ENCODE measurements around the gene AP1G1. TPM values are rescaled to one million over a fixed set of nuclear protein-coding genes. Genes with fewer than 3 reads are reported as not detected.
"Not testable (repeated sequence)": the region's sequence is repeated elsewhere in the genome, so short reads cannot be mapped to it uniquely, and the experiment has no call there.

Gene AP1G1
- total and polyA plus RNA-seq, 4 experiments from 2014 or later = 7.6 to 103 (median 57.0) TPM

DNA sequence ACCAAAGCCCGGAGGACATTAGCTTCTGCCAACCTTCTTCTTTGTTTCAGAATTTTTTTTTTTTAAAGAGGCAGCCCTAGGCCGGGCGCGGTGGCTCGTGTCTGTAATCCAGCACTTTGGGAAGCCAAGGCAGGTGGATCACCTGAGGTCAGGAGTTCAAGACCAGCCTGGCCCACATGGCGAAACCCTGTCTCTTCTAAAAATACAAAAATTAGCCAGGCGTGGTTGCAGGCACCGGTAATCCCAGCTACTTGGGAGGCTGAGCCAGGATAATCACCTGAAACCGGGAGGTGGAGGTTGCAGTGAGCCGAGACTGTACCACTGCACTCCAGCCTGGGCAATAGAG is 8.5 kb upstream of the AP1G1 start:
- POLR2A ChIA-PET (ENCODE audit: partially characterized antibody) = interaction anchor here (1.2 to 1.8 kb wide), 4 partner anchors 9 to 78 kb away, joined by 4 to 7 read pairs (median 4); partner anchors contain the start of gene AP1G1
- H3K9me3 Mint-ChIP-seq; H3K9me3 ChIP-seq (ENCODE audit: control insufficient read depth in 1 of 2, low read length in 2 of 2); DNase-seq; H3K27me3 ChIP-seq (ENCODE audit: insufficient read depth, low read length); H3K27me3 Mint-ChIP-seq; H3K36me3 ChIP-seq (ENCODE audit: insufficient read depth, low read length); H3K36me3 Mint-ChIP-seq; H3K4me3 ChIP-seq (ENCODE audit: low read length in 2 of 2); intact Hi-C loops (cut with micrococcal nuclease); H3K27ac ChIP-seq (ENCODE audit: low read depth, low read length): not testable (repeated sequence)
- peaks cover 20% of the 10 kb centered on the region for H3K4me1 ChIP-seq (ENCODE audit: insufficient read depth, low read length)
- peak overlapping the region in 6 of 7 donors; percentile 47 to 84 (median 72) for H3K27ac Mint-ChIP-seq
- H3K4me3 Mint-ChIP-seq = peak overlapping the region in 4 of 8 donors; percentile 18 to 73 (median 46)
- H3K4me1 Mint-ChIP-seq = peaks cover 11 to 18% (median 13%) of the 10 kb centered on the region in 4 donors
- CTCF ChIA-PET (ENCODE audit: partially characterized antibody) = interaction anchor here (1.5 kb wide), 1 partner anchor 65 kb away, joined by 4 read pairs; no protein-coding TSS in a partner anchor

DNA sequence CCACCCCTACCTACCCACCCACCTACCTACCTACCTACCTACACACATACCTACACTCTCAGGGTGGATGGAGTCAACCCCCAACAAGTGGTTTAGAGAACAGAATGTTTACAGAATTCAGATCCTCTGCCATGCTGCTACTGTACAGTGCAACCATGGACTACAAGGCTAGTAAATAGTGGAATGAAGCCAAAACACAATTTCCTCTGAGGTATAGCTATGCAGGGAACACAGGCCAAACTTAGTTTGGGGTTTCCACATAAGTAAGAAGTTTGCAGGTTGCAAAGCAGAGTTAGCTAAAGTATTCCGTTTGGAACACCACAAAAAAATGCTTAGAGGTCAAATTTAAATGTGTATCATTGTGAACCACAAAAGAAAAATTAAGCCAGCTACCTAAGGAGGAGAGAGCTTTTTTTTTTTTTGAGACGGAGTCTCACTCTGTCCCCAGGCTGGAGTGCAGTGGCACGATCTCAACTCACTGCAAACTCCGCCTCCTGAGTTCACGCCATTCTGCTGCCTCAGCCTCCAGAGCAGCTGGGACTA is 2.7 kb upstream of the AP1G1 start:
- POLR2A ChIA-PET (ENCODE audit: partially characterized antibody) = interaction anchor here (0.9 to 5.7 kb wide), 4 partner anchors 24 to 84 kb away, joined by 3 to 157 read pairs (median 6); partner anchors contain the start of genes IST1 and ZNF821
- Histone ChIP-seq H3K36me3 (ENCODE audit: insufficient read depth, low read length) (peaks cover 5% of the 10 kb centered on the region), H3K27me3 (ENCODE audit: insufficient read depth, low read length) (no peaks in the 10 kb centered on the region), H3K9me3 (ENCODE audit: control insufficient read depth in 1 of 2, low read length in 2 of 2) (no peaks in the 10 kb centered on the region), H3K27ac (ENCODE audit: low read depth, low read length) (peak overlapping the region; percentile 30), H3K4me3 (ENCODE audit: low read length in 2 of 2) (no peak overlapping the region), H3K4me1 (ENCODE audit: insufficient read depth, low read length) (peaks cover 32% of the 10 kb centered on the region)
- Mint-ChIP-seq H3K27ac (peak overlapping the region; percentile 56 to 93 (median 84)), H3K4me3 (peak overlapping the region in 7 of 8 donors; percentile 24 to 71 (median 59)), H3K4me1 (peaks cover 17 to 43% (median 28%) of the 10 kb centered on the region in 4 donors), H3K36me3 (peaks cover 0 to 17% of the 10 kb centered on the region in 2 donors), H3K9me3 (peaks cover 0 to 3% (median 0%) of the 10 kb centered on the region in 8 donors), H3K27me3 (peaks cover 0 to 2% of the 10 kb centered on the region in 2 donors)
- intact Hi-C loops (cut with micrococcal nuclease) = no loop called here
- peak; percentile 40 to 66 (median 56) for DNase-seq
- CTCF ChIA-PET (ENCODE audit: partially characterized antibody) = interaction anchor here (5.6 kb wide), 1 partner anchor 71 kb away, joined by 53 read pairs; no protein-coding TSS in a partner anchor

DNA sequence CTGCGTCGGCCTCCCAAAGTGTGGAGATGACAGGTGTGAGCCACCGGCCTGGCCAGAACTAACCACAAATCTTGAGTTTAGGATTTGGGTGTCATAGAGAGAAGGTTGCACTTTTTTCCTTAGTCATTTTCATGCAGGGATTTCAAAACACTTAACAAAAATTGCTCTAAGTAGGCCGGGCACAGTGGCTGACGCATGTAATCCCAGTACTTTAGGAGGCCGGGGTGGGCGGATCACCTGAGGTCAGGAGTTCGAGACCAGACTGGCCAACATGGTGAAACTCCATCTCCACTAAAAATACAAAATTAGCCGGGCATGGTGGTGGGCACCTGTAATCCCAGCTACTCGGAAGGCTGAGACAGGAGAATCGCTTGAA is 1.5 kb upstream of the AP1G1 start:
- H3K9me3 ChIP-seq (ENCODE audit: control insufficient read depth in 1 of 2, low read length in 2 of 2); H3K9me3 Mint-ChIP-seq; H3K36me3 ChIP-seq (ENCODE audit: insufficient read depth, low read length); H3K4me3 ChIP-seq (ENCODE audit: low read length in 2 of 2); H3K27me3 Mint-ChIP-seq; H3K27ac ChIP-seq (ENCODE audit: low read depth, low read length); DNase-seq; H3K27me3 ChIP-seq (ENCODE audit: insufficient read depth, low read length); intact Hi-C loops (cut with micrococcal nuclease): not testable (repeated sequence)
- Mint-ChIP-seq H3K36me3 (peaks cover 0 to 17% of the 10 kb centered on the region in 2 donors), H3K4me1 (peaks cover 18 to 49% (median 31%) of the 10 kb centered on the region in 4 donors), H3K27ac (peak overlapping the region; percentile 42 to 100 (median 100)), H3K4me3 (peak overlapping the region in 6 of 8 donors; percentile 20 to 99 (median 70))
- peaks cover 37% of the 10 kb centered on the region for H3K4me1 ChIP-seq (ENCODE audit: insufficient read depth, low read length)
- ChIA-PET CTCF (ENCODE audit: partially characterized antibody) (interaction anchor here (5.6 kb wide), 1 partner anchor 72 kb away, joined by 53 read pairs; no protein-coding TSS in a partner anchor), POLR2A (ENCODE audit: partially characterized antibody) (interaction anchor here (1.7 to 5.7 kb wide), 4 partner anchors 35 to 151 kb away, joined by 5 to 157 read pairs (median 12); partner anchors contain the start of gene ZNF821)

DNA sequence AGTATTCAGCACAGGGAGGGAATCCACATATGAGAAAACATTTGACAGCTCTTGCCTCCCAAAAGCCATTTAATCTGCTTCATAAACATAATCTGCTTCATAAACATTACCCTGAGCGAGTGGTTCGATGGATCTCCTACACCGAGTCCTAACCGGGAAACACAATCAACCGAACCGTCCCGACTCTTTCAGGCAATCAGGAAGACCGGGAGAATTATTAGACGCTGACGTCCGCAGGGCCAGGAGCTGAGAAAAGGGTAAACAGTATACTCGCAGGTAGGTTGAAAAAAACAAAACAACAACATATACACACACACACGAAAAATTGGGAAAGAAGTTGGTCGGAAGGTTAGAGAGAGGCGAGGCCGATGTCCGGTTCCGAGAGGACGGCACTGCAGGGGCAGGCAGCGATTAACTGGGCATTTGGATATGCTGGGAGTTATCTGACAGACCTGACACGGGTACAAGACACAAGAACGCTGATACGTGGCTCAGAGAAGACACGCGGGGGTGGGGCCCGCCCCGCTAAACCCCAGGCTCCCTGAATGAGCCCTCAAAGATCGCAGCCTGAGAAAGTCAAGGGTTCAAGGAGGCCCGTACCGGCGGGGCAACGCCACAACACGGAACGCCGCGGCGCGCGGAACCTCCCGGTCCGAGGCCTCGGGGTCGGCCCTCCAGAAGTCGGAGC is 585 bp downstream of the AP1G1 start:
- Mint-ChIP-seq H3K36me3 (peaks cover 4 to 21% of the 10 kb centered on the region in 2 donors), H3K27me3 (peaks cover 0 to 2% of the 10 kb centered on the region in 2 donors), H3K4me1 (peaks cover 24 to 60% (median 42%) of the 10 kb centered on the region in 4 donors), H3K27ac (peak overlapping the region; percentile 96 to 100 (median 100)), H3K9me3 (peaks cover 0 to 3% (median 0%) of the 10 kb centered on the region in 8 donors), H3K4me3 (peak overlapping the region; percentile 92 to 99 (median 98))
- ChIA-PET POLR2A (ENCODE audit: partially characterized antibody) (interaction anchor here (0.7 to 5.7 kb wide), 30 partner anchors 10 to 150 kb away, joined by 3 to 157 read pairs (median 5); partner anchors contain the start of genes IST1 and ZNF821), CTCF (ENCODE audit: partially characterized antibody) (interaction anchor here (0.8 to 5.6 kb wide), 8 partner anchors 27 to 97 kb away, joined by 3 to 53 read pairs (median 4); partner anchors contain the start of gene IST1)
- Histone ChIP-seq H3K4me1 (ENCODE audit: insufficient read depth, low read length) (peaks cover 45% of the 10 kb centered on the region), H3K27me3 (ENCODE audit: insufficient read depth, low read length) (no peaks in the 10 kb centered on the region), H3K27ac (ENCODE audit: low read depth, low read length) (peak overlapping the region; percentile 100), H3K9me3 (ENCODE audit: control insufficient read depth in 1 of 2, low read length in 2 of 2) (no peaks in the 10 kb centered on the region), H3K4me3 (ENCODE audit: low read length in 2 of 2) (peak overlapping the region; percentile 98 to 99), H3K36me3 (ENCODE audit: insufficient read depth, low read length) (peaks cover 10% of the 10 kb centered on the region)
- intact Hi-C loops (cut with micrococcal nuclease) = loop anchor here (1.0 to 2.0 kb wide), 2 partner anchors 83 to 87 kb away; partner anchors contain the start of genes IST1 and PHLPP2
- DNase-seq = no peak

DNA sequence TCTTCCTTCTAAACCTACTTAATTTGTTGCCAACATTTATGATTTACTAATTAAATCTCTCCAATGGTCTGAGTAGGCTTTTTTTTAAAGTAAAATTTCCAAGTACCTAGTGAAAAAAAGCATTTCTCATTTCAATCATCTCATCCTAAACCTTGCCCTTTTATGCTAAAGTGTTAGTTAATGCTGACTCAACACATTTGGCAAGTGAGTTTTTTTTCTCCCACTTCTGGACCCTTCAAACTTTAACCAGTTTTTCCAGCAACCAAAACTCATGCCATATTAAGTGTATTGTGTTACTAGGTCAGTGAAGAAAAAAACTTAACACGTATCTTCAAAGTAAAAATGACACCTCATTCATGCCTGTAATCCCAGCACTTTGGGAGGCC is 5.3 kb downstream of the AP1G1 start:
- Mint-ChIP-seq H3K4me3 (no peak overlapping the region), H3K9me3 (no peaks in the 10 kb centered on the region), H3K36me3 (peaks cover 8 to 32% of the 10 kb centered on the region in 2 donors), H3K27ac (peak overlapping the region in 2 of 7 donors; percentile 25 to 37), H3K27me3 (no peaks in the 10 kb centered on the region), H3K4me1 (peaks cover 19 to 46% (median 30%) of the 10 kb centered on the region in 4 donors)
- POLR2A ChIA-PET (ENCODE audit: partially characterized antibody) = interaction anchor here (0.9 kb wide), 1 partner anchor 81 kb away, joined by 3 read pairs; the partner anchor contains the start of gene ZNF821
- Histone ChIP-seq H3K27me3 (ENCODE audit: insufficient read depth, low read length) (no peaks in the 10 kb centered on the region), H3K4me1 (ENCODE audit: insufficient read depth, low read length) (peaks cover 30% of the 10 kb centered on the region), H3K4me3 (ENCODE audit: low read length in 2 of 2) (no peak overlapping the region), H3K9me3 (ENCODE audit: control insufficient read depth in 1 of 2, low read length in 2 of 2) (no peaks in the 10 kb centered on the region), H3K27ac (ENCODE audit: low read depth, low read length) (no peak overlapping the region), H3K36me3 (ENCODE audit: insufficient read depth, low read length) (peaks cover 15% of the 10 kb centered on the region)
- CTCF ChIA-PET (ENCODE audit: partially characterized antibody) = no interaction called here
- intact Hi-C loops (cut with micrococcal nuclease) = no loop called here
- no peak for DNase-seq

DNA sequence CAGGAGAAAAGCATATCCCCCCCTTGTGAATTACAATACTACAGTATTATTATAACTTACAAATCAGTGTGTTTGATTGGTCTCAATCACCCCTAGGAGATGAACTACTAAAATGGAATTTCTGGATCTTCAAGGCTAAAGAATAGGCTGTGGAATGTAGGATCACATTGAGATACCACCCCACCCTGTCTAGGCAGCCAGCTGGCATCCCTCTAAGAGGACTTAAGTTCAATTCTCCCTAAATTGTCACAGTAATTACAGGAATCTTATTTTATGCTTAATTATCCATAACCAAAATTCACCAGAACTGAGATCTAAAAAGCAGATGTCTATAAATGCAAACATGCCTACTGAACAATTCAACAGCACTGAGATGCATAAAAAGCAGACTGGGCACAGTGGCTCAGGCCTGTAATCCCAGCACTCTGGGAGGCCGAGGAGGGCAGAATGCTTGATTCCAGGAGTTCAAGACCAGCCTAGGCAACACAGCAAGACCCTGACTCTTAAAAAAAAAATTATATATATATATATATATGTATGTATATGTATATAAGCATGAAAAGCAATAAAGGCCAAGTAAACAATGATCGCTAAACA is 12.0 kb downstream of the AP1G1 start:
- H3K36me3 Mint-ChIP-seq = peaks cover 4 to 28% of the 10 kb centered on the region in 2 donors
- no peak for DNase-seq
- no peaks in the 10 kb centered on the region for H3K27me3 ChIP-seq (ENCODE audit: insufficient read depth, low read length)
- H3K4me3 Mint-ChIP-seq = no peak overlapping the region
- no peak overlapping the region for H3K27ac ChIP-seq (ENCODE audit: low read depth, low read length)
- CTCF ChIA-PET (ENCODE audit: partially characterized antibody) = no interaction called here
- H3K27me3 Mint-ChIP-seq = no peaks in the 10 kb centered on the region
- intact Hi-C loops (cut with micrococcal nuclease) = no loop called here
- peak overlapping the region in 2 of 7 donors; percentile 43 to 64 for H3K27ac Mint-ChIP-seq
- no peaks in the 10 kb centered on the region for H3K9me3 ChIP-seq (ENCODE audit: control insufficient read depth in 1 of 2, low read length in 2 of 2)
- H3K36me3 ChIP-seq (ENCODE audit: insufficient read depth, low read length) = peaks cover 5% of the 10 kb centered on the region
- POLR2A ChIA-PET (ENCODE audit: partially characterized antibody) = no interaction called here
- H3K9me3 Mint-ChIP-seq = no peaks in the 10 kb centered on the region
- H3K4me1 ChIP-seq (ENCODE audit: insufficient read depth, low read length) = peaks cover 45% of the 10 kb centered on the region
- H3K4me1 Mint-ChIP-seq = peaks cover 32 to 60% (median 47%) of the 10 kb centered on the region in 4 donors
- H3K4me3 ChIP-seq (ENCODE audit: low read length in 2 of 2) = no peak overlapping the region

Data from CD4-positive, alpha-beta memory T cell (primary cell).